AG04450 (cell line): Measurements from ENCODE around the gene AKR1E2. TPM values are rescaled to one million over a fixed set of nuclear protein-coding genes. Genes with fewer than 3 reads are reported as not detected.

Experiments used
- CTCF ChIA-PET: fragments of 300-600, 350-600 bp; formaldehyde crosslinking; extraction: SDS; loops from one replicate; lab custom pipeline; 2022; ENCODE audit warnings: antibody characterized with exemption, inconsistent platforms; lab: Charles Lee
- POLR2A ChIA-PET: fragments of 350-600 bp; formaldehyde crosslinking; extraction: SDS; loops from one replicate; lab custom pipeline; 2021; ENCODE audit warnings: antibody characterized with exemption, inconsistent platforms; lab: Yijun Ruan, JAX
- DNase-seq: peaks from one replicate; pipeline ENCODE4 v3.0.0-alpha.2; 2011; ENCODE audit warnings: low read depth, low spot score
- H3K27ac ChIP-seq: one replicate; pipeline ENCODE4 v1.5.1; 2012; ENCODE audit warnings: low read depth, low read length, control low read depth
- H3K27me3 ChIP-seq: one replicate; pipeline ENCODE4 v1.6.0; 2012; ENCODE audit warnings: low read length; ENCODE audit not compliant: control insufficient read depth, insufficient read depth
- H3K4me3 ChIP-seq: 2 replicates; pipeline ENCODE4 v1.5.1; 2011; ENCODE audit warnings: mild to moderate bottlenecking, low read depth, low read length, control low read depth
- H3K9me3 ChIP-seq: 2 replicates; pipeline ENCODE4 v1.5.1; 2012; ENCODE audit warnings: low read length; ENCODE audit not compliant: control insufficient read depth, insufficient read depth
- polyA plus RNA-seq: library from polyadenylated mRNA; depleted of rRNA; stranded (reverse); fragments of >200 nt; gene quantifications from 2 replicates; pipeline ENCODE4 v1.2.3, GENCODE V29; 2011
- TF ChIP-seq, protein P1 (sequence below): IDR thresholded peaks from 2 replicates; pipeline ENCODE4 v1.5.1; 2011; ENCODE audit warnings: low read depth, low read length, control low read depth, inconsistent platforms

AKR1E2 gene
- polyA plus RNA-seq, 1 experiment, result 1.3 TPM

DNA sequence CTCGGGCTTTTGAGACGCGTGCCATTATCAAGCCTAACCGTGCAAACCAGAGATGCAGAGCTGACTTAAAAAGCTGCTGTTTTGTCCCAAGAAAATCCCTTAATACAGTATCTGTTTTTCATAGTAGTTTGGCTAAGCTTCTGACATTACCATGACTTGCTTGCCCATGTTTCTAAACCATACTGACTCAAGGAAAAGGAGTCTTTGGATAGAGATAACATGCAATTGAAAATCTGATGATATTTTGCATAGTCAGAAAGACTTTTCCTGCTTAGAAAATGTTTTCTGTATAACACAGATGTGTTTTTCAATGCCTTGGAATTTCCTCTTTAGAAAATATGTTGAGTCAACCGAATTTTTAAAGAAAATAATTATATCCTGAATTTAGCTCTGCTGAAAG is 21.5 kb upstream of the AKR1E2 start:
- Histone ChIP-seq H3K4me3 (no peak overlapping the region), H3K27me3 (no peaks in the 10 kb centered on the region), H3K9me3 (no peaks in the 10 kb centered on the region), H3K27ac (peak overlapping the region; percentile 54)
- DNase-seq, result no peak
- ChIA-PET CTCF (interaction anchor here (1.6 to 2.6 kb wide), 2 partner anchors 10 to 12 kb away, joined by 4 to 20 read pairs; no protein-coding TSS in a partner anchor), POLR2A (interaction anchor here (0.6 kb wide), 1 partner anchor 907 kb away, joined by 5 read pairs; no protein-coding TSS in a partner anchor)
- TF ChIP-seq, protein P1, sequence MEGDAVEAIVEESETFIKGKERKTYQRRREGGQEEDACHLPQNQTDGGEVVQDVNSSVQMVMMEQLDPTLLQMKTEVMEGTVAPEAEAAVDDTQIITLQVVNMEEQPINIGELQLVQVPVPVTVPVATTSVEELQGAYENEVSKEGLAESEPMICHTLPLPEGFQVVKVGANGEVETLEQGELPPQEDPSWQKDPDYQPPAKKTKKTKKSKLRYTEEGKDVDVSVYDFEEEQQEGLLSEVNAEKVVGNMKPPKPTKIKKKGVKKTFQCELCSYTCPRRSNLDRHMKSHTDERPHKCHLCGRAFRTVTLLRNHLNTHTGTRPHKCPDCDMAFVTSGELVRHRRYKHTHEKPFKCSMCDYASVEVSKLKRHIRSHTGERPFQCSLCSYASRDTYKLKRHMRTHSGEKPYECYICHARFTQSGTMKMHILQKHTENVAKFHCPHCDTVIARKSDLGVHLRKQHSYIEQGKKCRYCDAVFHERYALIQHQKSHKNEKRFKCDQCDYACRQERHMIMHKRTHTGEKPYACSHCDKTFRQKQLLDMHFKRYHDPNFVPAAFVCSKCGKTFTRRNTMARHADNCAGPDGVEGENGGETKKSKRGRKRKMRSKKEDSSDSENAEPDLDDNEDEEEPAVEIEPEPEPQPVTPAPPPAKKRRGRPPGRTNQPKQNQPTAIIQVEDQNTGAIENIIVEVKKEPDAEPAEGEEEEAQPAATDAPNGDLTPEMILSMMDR, result no peak

GRCh38 chr10:4806534-4806933 is 19.5 kb upstream of the AKR1E2 start:
- no peak overlapping the region for H3K27ac ChIP-seq
- H3K27me3 ChIP-seq, result no peaks in the 10 kb centered on the region
- no peaks in the 10 kb centered on the region for H3K9me3 ChIP-seq
- ChIA-PET POLR2A (no interaction called here), CTCF (interaction anchor here (1.2 kb wide), 1 partner anchor 8 kb away, joined by 4 read pairs; no protein-coding TSS in a partner anchor)
- TF ChIP-seq, protein P1, result no peak
- no peak for DNase-seq
- no peak overlapping the region for H3K4me3 ChIP-seq

DNA sequence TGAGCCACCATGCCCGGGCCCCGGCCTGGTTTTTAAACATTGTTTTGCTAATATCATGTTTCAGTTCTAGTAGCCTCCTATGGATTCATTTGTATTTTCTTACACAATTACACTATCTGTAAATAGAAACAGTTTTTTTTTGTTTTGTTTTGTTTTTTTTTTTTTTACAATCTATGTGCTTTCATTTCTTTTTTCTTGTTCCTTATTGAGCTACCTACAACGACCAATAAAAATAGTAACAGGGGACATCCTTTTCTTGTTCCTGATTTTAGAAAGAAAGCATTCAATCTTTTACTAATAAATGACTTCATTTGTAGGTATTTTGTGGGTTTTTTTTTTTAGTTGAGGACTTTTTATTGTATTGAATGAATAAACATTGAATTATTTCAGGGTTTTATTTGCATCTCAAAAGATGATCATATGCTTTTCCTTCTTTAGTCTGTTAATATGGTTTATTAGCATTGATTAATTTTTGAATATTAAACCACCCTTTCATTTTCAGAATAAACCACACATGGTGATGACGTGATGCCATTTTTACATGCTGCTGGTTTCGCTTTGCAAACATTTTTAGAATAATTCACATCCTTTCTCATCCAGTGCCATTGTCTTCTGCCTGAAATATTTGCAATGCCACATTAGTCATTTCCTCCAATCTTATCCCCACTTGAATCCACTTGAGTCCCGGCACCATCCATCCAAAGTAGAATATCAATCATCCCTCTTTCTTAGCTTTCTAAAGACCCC is 18.1 kb upstream of the AKR1E2 start:
- H3K9me3 ChIP-seq, result no peaks in the 10 kb centered on the region
- H3K27ac ChIP-seq, result no peak overlapping the region
- no peak overlapping the region for H3K4me3 ChIP-seq
- H3K27me3 ChIP-seq, result no peaks in the 10 kb centered on the region
- ChIA-PET CTCF (interaction anchor here (0.6 kb wide), 4 partner anchors 16 to 1073 kb away, joined by 3 to 5 read pairs (median 4); no protein-coding TSS in a partner anchor), POLR2A (no interaction called here)
- TF ChIP-seq, protein P1, result no peak
- DNase-seq, result peak; percentile 55

DNA sequence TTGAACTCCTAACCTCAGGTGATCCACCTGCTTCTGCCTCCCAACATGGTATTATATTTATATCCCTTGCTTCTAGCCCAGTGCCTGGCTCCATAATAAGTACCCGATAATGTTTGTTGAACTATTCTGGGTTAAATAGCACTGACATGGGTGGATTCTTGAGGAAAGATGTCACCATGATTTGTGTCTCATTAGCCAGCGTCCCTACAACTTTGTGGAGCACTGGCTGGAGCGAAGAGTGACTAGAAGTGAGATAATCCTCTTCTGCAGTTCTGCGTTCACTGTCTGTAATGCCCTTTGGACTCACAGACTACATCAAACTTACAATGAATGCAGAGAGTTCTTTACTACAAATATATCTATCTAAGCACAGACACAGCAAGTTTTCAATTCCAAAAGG is 16.9 kb upstream of the AKR1E2 start:
- no peak overlapping the region for H3K4me3 ChIP-seq
- CTCF ChIA-PET, result no interaction called here
- no peak for DNase-seq
- H3K9me3 ChIP-seq, result no peaks in the 10 kb centered on the region
- POLR2A ChIA-PET, result no interaction called here
- H3K27me3 ChIP-seq, result no peaks in the 10 kb centered on the region
- H3K27ac ChIP-seq, result no peak overlapping the region
- TF ChIP-seq, protein P1, result no peak

GRCh38 chr10:4810092-4810491 is 15.9 kb upstream of the AKR1E2 start:
- Histone ChIP-seq H3K4me3 (no peak overlapping the region), H3K27ac (no peak overlapping the region), H3K9me3 (no peaks in the 10 kb centered on the region), H3K27me3 (no peaks in the 10 kb centered on the region)
- TF ChIP-seq, protein P1, result no peak
- ChIA-PET CTCF (interaction anchor here (0.6 to 0.7 kb wide), 3 partner anchors 295 to 1358 kb away, joined by 3 to 4 read pairs (median 3); no protein-coding TSS in a partner anchor), POLR2A (interaction anchor here (0.5 kb wide), 1 partner anchor 882 kb away, joined by 6 read pairs; no protein-coding TSS in a partner anchor)
- no peak for DNase-seq
